Left forelimb (tissue), 1 donor: Measurements from ENCODE around the gene ATXN1.
"Not testable (repeated sequence)": the region's sequence is repeated elsewhere in the genome, so short reads cannot be mapped to it uniquely, and the experiment has no call there.

ENCODE experiments used
- DNase-seq: peaks from one replicate; pipeline ENCODE4 v3.0.0-alpha.2; 2018; ENCODE audit warnings: low spot score

ATXN1 gene

GRCh38 chr6:16760516-16761470 is at the start of gene ATXN1:
Gene ATXN1 (minus strand): TSS chr6:16761460.
- peak; percentile 85 for DNase-seq

GRCh38 chr6:16810411-16810810 is 49.2 kb upstream of the ATXN1 start:
- no peak for DNase-seq

DNA sequence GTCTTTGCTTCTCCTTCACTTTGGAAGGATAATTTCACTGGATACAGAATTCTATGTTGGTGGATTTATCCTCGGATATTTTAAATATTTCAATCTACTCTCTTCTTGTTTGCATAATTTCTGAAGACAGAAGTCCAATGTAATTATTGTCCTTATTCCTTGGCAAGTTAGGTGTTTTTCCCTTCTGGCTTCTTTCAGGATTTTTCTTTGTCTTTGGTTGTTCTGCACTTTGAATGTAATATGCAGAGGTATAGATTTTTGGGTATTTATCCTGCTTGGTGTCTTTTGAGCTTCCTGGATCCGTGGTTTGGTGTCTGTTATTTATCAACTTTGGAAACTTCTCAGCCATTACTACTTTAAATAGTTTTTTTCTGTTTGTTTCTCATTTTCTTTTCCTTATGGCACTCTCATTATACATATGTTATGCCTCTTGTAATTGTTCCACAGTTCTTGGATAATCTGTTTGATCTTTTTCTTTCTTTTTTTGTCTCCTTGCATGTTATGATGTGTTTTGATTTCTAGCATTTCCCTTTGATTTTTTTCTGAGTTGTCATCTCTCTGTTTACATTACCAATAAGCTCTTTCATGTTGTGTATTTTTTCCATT is 48.6 kb upstream of the ATXN1 start:
- no peak for DNase-seq

DNA sequence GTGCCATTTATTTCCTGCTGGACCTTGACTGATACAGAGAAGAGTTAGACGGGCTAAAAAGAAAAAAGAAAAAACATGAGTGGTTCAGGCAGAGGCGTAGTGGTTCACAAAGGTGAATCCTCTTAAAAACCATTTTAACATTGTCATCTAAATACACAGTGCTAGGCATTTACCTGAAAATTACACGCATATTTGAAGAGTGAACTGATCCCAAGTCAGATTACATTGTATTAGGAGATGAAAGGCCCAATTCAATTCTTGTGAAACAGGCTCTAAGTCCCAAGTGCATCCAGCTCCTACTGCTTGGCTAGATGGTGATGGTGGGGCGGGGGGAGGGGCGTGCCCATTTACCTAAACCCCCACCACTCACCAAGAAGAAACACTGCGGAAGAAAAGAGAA is 46.7 kb upstream of the ATXN1 start:
- no peak for DNase-seq

- no peak for DNase-seq
Observed at GRCh38 chr6:16806363-16806762, 45.1 kb upstream of the ATXN1 start.

DNA sequence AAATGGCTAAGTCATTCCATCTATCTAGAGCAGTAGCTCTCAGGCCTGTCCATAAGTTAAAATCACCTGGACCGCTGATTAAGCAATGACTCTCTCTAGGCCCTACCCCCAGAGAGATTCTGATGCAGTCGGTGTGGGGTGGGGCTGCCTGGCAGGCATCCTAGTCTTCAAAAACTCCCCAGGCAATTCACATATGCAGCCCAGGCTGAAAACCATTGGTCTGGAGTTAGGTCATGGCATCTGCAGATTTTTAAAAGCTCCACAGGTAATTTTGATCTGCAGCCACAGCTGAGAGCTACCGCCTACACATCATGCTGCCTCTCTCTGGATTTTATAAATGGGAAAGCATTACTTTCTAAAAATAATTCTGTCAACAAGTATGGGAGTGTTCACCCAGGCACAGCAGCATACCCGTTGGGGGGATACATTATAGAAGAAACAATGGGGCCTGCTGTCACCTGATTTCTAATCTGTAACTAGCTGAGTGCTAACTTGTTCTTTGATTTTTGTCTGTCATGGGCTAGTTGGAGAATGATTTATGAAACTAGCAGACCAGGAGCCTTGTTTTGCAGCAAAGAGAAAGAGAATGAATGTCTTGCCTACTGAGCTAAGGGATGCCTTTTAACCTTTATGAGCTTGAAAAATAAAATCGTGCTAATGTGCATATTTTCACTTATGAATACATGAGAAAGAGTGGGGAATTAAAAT is 44.1 kb upstream of the ATXN1 start:
- no peak for DNase-seq

DNA sequence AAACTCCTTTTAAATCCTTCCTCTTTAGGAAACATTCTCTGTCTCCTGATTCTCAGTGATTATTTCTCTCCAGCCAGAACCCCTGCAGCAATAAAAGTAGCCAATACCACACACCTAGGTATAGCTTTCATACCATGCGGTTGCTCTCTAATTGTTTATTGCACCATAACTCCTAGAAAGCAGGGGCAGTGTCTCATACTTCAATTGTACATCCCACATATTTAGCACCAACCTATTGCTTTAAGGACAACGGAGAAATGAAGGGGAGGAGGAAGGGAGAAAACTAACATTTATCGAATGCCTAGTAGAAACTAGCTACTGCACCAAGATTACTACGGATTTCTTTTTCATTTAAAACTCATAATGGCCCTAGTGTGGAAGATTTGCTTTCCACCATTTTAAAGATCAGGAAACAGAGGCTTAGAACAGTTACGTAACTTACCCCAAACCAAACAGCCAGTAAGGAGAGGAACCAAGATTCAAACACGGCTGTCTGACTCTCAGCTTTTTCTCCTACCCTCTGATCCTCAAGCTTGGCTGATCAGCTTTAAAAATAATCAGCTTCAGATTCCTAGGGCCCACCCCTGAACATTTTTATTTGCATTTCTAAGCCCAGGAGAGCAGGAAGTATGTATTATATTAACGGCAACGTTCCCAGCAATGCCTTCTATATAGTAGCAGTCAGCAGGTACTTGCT is 43.4 kb upstream of the ATXN1 start:
- no peak for DNase-seq

- DNase-seq = peak; percentile 84
Observed at GRCh38 chr6:16803294-16804200, 42.3 kb upstream of the ATXN1 start.

DNA sequence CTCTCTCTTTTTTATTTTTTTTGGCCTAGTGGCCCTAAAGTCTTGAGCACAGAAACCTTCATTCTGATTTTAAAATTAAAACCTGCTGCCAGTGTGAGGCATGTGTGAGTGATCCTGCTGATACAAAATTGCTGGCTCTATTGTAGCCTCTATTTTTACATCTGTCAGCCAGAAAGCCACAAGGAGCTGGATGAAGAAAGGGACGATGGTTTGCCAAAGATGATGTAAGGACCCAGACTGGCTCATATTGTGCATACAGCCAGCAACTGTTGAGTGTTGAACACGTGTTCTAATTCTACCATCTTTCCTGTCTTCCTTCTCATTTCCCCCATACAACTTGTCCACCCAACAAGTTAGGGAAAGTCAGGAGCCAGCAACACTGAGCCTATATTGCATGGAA is 40.8 kb upstream of the ATXN1 start:
- no peak for DNase-seq

GRCh38 chr6:16800942-16801341 is 39.7 kb upstream of the ATXN1 start:
- DNase-seq = no peak

GRCh38 chr6:16800341-16800740 is 39.1 kb upstream of the ATXN1 start:
- DNase-seq = no peak

DNA sequence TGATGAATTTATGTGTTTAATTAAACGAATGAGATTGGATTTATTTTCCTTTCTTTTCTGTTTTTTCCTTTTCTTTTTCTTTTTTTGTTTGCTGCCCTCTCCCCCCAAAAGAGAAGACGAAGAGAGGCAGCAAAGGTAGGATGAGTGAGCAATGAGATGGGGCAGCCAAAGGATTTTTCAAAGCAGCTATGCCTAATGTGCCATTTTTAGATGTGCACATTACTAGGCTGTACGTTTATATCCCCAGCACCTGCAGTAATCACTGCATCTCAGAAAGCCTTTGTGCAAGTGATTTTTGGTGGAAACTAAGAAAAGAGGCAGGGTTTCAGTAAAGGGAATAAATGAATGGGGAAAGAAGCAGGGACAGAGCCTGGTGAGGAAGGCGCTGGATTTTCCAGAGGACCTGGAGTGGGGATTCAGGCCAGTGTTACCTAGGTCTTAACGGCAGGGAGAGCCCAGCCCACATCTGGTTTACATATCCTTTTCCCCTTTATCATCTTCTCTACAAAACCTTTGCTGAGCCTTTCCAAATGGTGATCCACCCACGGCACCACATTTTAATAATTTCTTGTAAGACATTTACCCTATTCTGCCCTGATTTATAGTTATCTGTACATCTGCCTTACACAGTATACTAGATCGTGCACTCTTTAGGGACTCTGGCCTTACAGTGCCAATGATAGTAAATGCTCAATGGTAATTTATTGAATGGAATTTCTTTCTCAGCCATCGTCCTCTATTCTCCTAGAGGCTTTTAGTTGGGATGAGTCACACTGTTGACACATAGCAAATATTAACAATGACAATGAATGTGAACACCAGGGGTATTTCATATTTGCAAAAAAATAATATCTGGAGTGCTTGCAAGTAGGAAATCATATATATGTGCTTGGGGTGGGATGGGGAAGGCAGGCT is 38.3 kb upstream of the ATXN1 start:
- DNase-seq = no peak

DNA sequence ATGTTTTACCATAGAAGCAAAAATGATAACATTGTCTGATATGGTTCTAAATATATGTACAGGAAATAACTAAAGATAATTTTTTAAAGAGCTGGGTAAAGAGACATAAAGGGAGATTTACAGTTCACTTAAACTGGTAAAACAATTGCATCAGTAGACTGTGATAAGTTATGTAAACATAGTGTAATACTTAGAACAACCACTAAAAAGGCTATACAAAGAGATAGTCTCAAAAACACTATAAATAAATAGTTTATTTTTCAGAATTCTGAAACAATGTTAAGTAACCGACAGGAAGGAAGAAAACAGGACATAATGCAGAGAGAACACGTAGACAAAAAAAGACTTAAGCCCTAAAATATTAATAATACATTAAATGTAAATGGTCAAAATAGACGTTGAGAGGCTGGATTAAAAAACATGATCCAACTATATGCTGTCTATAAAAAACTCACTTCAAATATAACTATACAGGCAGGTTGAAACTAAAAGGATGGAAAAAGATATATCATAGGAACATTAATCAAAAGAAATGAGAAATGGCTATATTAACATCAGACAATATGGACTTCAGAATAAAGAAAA is 32.7 kb upstream of the ATXN1 start:
- DNase-seq = no peak

DNA sequence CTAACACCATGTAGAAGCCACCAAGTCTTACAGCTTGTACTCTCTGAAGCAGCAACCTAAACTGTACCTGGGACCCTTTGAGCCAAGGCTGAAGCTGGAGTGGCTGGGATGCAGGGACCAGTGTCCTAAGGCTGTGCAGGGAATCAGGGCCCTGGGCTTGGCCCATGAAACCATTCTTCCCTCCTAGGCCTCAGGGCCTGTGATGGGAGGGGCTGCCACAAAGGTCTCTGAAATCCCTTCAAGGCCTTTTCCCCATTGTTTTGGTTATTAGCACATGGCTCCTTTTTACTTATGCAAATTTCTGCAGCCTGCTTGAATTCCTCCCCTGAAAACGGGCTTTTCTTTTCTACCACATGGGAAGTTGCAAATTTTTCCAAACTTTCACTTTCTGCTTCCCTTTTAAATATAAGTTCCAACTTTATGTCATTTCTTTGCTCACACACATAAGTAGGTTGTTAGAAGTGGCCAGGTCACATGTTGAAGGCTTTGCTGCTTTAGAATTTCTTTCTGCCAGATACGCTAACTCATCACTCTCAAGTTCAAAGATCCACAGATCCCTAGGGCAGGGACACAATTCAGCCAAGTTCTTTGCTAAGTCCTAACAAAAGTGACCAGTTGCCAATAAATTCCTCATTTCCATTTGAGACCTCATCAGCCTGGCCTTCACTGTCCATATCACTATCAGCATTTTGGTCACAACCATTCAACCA is 28.2 kb upstream of the ATXN1 start:
- no peak for DNase-seq

GRCh38 chr6:16787128-16787682 is 25.9 kb upstream of the ATXN1 start:
- DNase-seq = no peak

DNA sequence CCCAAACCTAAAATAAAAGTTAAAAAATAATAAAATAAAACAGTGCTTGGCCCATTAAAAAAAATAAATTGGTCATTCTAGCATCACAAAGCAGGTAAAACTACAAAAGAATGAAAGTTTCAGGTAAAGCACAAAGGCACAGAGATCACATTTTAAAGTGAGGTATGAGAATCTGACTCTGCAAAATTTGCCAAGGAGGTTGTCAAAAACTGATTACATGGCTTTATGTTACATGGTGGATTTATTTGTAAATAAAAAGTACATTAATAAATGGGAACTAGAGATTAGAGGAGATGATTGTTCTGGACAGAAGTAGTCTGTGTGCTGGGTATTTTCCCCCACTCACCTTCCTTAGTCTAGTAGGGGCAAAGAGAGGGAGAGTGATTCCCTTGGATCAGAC is 24.2 kb upstream of the ATXN1 start:
- DNase-seq = no peak

- not testable (repeated sequence) for DNase-seq
Observed at GRCh38 chr6:16784957-16785356, 23.7 kb upstream of the ATXN1 start.

- no peak for DNase-seq
Observed at GRCh38 chr6:16783952-16784565, 22.8 kb upstream of the ATXN1 start.
